GM15510 (cell line): ENCODE results near the gene TTC16.
A peak's percentile ranks its signal among the peaks of the same experiment; 100 is the strongest.

Experiments used
- POLR2A ChIP-seq: IDR thresholded peaks from 3 replicates; pipeline ENCODE4 v1.6.1; 2011; ENCODE audit warnings: borderline replicate concordance; ENCODE audit not compliant: insufficient read length; ENCODE audit errors: extremely low read depth

The TTC16 gene

GRCh38 chr9:127715470-127716337, at the start of gene TTC16, which contains the start of gene PTRH1:
TSS of gene TTC16 (plus strand) at chr9:127716079. CDS start at chr9:127716146, 67 bp downstream.
TSS of gene PTRH1 (minus strand) at chr9:127715663. CDS start at chr9:127715639, 24 bp downstream.
- TF ChIP-seq POLR2A: peak; percentile 51

- no peak for TF ChIP-seq POLR2A
Measured at GRCh38 chr9:127667127-127667844, 48.6 kb upstream of the TTC16 start.

GRCh38 chr9:127667906-127668305, 48.0 kb upstream of the TTC16 start:
- TF ChIP-seq POLR2A: no peak

GRCh38 chr9:127673234-127673633, 42.6 kb upstream of the TTC16 start:
- TF ChIP-seq POLR2A: no peak

GRCh38 chr9:127676638-127677037, 39.2 kb upstream of the TTC16 start:
- TF ChIP-seq POLR2A: no peak

- no peak for TF ChIP-seq POLR2A
Measured at GRCh38 chr9:127679506-127679905, 36.4 kb upstream of the TTC16 start.

GRCh38 chr9:127680226-127680625, 35.7 kb upstream of the TTC16 start:
- TF ChIP-seq POLR2A: no peak

- no peak for TF ChIP-seq POLR2A
Measured at GRCh38 chr9:127680846-127681245, 35.0 kb upstream of the TTC16 start.

- TF ChIP-seq POLR2A: no peak
Measured at GRCh38 chr9:127682351-127683136, 33.3 kb upstream of the TTC16 start.

- TF ChIP-seq POLR2A: no peak
Measured at GRCh38 chr9:127683723-127684122, 32.2 kb upstream of the TTC16 start.

GRCh38 chr9:127684576-127684975, 31.3 kb upstream of the TTC16 start:
- no peak for TF ChIP-seq POLR2A

GRCh38 chr9:127686461-127687393, 29.2 kb upstream of the TTC16 start:
- no peak for TF ChIP-seq POLR2A

- TF ChIP-seq POLR2A: no peak
Measured at GRCh38 chr9:127689329-127690000, 26.4 kb upstream of the TTC16 start.

GRCh38 chr9:127690735-127691134, 25.1 kb upstream of the TTC16 start:
- no peak for TF ChIP-seq POLR2A

- no peak for TF ChIP-seq POLR2A
Measured at GRCh38 chr9:127692071-127692470, 23.8 kb upstream of the TTC16 start.
